ENCODE data around the gene ARL5A.

The ARL5A gene

DNA sequence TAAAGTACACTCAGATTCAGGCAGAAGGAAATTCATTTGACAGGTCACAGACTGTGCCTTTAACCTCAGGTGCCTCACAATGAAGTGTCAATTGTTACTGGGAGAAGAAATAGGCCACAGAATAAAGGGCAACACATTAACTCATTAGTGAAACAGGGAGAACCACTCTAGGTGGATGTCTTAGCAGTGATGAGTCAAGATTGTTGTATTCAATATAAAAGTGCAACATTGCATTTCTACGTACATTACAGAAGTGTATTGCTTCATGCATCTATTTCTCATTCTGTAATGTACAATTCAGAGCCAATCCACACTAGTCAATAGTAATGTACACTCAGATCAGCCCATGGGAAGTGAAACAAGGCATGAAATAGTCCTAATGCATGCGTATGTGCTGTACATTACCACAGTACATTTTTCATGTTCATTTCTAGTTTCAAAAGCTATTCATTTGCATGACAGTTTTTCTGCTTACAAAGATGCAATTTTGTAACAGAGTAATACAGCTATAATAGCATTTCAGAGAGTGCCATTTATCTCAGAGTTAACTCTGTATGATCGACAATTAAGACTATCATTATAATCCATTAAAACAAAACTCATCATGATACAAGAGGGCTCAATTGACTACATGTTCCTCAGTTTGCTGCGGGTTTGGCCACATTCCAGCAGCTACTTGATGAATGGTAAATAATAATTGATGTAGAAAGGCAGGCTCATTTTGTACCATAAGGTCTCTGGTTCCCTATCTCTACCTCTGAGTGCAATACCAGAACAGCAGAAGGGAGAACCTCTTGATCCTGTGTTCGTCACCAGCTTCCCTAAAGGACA is 12.2 kb upstream of the ARL5A start:
- DNase-seq (ENCODE audit: low spot score) = no peak

DNA sequence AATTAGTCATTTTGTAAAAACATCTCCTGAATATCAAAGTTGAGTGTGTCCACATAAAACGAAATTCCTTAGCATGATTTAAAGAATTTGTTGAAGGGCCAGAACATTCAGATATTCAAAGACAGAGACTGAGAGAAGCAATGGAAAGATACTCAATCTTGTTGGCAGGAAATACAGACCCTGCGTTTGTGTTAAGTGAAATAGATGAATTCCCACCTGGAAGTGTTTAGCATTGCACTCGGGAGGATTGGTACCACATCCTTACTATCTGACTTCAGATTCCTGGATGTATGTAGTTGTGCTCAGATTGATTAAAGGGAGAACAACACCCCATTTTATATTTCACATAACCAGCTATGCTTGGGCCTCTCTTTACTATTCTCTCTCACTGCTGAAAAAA is 9.7 kb upstream of the ARL5A start:
- DNase-seq (ENCODE audit: low spot score) = no peak

DNA sequence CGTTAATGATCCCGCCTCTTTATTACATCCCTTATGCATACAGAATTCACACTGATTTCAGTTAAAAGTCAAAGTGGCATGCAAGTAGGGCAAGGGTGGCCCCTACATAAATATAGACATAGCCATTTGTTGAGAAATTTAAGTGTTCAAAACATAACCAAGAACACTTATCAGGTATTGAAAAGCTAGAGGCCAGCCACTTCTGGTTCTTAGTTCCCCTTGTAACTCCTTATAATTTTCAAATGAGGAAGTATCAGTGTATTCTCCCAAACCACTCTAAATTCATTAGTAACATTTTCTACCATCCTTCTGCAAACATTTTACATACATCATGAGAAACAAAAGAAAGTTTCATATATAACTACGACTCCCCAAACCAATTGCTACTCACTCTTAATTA is 5.8 kb upstream of the ARL5A start:
- no peak for DNase-seq (ENCODE audit: low spot score)

DNA sequence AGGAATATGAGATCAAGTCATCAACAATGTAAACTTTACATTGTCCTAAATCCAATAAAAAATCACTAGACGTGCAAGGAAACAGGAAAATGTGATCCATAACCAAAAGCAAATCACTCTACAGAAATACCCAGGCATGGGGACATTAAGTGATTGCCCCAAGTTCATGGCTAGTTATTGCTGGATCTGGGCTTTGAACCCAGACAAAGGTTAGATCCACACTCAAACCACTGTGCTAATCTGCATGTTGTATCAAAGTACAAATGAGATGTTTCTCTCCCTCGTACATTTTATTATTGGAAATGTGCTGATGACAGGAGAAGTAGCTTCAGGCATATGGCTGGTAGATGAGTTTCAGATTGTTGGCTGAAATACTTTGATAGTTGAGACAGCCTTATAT is 2.7 kb upstream of the ARL5A start:
- DNase-seq (ENCODE audit: low spot score) = no peak

GRCh38 chr2:151828890-151829324 is 686 bp upstream of the ARL5A start:
- no peak for DNase-seq (ENCODE audit: low spot score)

- peak; percentile 25 for DNase-seq (ENCODE audit: low spot score)
These were observed 568 bp downstream of the ARL5A start for GRCh38 chr2:151827564-151828142.

GRCh38 chr2:151826737-151827157 is 1.5 kb downstream of the ARL5A start:
- no peak for DNase-seq (ENCODE audit: low spot score)

- no peak for DNase-seq (ENCODE audit: low spot score)
These were observed 3.3 kb downstream of the ARL5A start for GRCh38 chr2:151824886-151825285.

DNA sequence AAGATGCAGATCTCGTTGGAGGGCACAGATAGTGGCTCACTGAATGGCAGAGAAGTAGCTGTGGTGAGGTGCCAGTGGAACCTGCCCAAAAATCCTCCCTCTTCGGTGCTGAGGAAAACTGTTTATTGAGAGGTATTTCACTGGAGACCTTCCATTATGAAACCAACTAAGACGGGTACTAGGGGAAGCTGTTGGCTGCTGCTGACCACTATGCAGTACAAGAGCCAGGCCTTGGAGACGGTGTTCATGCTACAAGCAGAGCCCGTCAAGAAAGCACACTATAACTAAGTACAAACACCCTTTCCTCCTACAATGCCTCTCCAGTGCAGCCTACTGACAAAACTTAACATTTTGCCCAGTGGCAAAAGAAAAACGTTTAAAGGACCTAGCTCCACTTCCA is 4.6 kb downstream of the ARL5A start:
- no peak for DNase-seq (ENCODE audit: low spot score)

GRCh38 chr2:151819920-151820319 is 8.3 kb downstream of the ARL5A start:
- DNase-seq (ENCODE audit: low spot score) = no peak

DNA sequence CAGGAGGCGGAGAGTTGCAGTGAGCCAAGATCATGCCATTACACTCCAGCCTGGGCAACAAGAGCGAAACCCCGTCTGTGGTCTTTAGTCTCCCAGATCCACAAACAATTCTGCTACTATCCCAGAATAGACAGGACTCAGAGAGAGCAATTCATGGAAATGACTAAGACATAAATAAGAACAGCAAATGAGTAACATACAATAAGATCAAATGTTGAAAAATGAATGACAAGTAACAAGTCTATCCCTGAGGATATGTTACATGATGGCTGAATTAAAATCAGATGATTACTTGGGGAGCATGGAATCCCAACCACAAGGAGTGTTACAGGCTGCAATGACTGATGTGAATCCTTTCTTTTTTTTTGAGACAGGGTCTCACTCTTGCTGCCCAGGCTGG is 10.3 kb downstream of the ARL5A start:
- no peak for DNase-seq (ENCODE audit: low spot score)

- DNase-seq (ENCODE audit: low spot score) = no peak
These were observed 11.4 kb downstream of the ARL5A start for GRCh38 chr2:151816843-151817242.

GRCh38 chr2:151815821-151816489 is 12.3 kb downstream of the ARL5A start:
- DNase-seq (ENCODE audit: low spot score) = no peak

DNA sequence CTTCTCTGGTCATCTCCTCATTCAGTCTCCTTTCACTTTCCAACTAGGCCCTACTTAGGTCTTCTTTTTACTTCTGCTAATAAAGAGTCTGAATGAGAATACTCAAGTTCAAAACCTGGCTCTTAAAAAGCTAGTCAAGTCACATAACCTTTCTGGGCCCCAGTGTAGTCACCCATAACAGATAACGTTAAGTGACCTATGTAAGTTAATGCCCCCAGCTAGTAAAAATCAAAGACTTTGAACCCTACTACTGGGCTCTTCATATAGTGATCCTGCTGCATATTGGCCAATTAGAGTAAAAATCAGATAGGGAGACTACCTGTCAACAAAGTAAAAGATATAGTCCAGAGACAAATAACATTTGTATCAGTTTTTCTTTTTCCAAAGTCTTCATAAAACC is 17.7 kb downstream of the ARL5A start:
- DNase-seq (ENCODE audit: low spot score) = no peak

DNA sequence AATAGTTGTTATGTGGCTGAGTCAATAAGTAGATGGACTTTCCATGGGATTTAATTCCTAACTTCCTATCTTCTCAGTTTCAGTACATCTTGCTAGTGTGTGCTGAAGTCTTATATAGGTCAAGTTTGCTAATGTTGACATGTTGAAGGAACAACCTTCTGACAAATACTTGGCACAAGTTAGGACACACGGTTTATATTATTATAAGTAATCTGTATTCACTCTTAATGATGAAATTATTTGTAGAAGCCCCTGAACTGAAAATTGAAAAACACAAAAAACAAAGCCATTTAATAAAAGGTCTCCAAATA is 19.2 kb downstream of the ARL5A start:
- DNase-seq (ENCODE audit: low spot score) = no peak

GRCh38 chr2:151808258-151809072 is 19.8 kb downstream of the ARL5A start:
- DNase-seq (ENCODE audit: low spot score) = no peak

DNA sequence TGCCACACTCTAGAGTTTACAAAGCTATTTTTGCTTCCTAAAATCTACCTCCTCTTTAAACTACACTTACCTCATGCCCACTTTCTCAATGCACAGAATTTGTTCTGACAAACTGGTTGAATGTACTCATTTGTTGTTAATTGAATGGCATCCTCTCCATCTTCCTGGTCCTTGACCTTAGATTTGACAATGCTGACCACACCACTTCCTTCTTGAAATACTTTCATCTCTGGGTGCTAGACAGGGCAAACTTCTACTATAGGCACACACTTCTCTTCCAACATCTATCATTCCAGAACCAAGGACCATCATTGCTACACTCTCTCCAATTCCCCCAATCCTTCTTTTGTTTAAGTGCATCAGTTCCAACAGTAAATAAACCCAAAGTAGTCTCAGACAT is 22.3 kb downstream of the ARL5A start:
- DNase-seq (ENCODE audit: low spot score) = no peak

DNA sequence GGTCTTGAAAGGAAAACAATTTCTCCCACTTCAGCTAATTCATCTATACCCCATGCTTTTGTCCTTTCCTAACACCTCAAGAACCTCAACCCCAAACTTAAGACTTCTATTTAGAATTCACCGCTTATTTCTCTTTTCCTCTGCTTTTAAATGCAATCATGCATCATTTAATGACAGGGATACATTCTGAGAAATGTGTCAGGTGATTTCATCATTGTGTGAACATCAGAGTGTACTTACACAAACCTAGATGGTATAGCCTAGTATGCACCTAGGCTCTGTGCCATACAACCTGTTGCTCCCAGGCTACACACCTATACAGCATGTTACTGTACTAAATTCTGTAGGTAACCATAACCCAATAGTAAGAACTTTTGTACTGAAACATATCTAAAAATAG is 22.9 kb downstream of the ARL5A start:
- no peak for DNase-seq (ENCODE audit: low spot score)

GRCh38 chr2:151803811-151804210 is 24.4 kb downstream of the ARL5A start:
- no peak for DNase-seq (ENCODE audit: low spot score)

GRCh38 chr2:151802315-151802714 is 25.9 kb downstream of the ARL5A start:
- DNase-seq (ENCODE audit: low spot score) = no peak

- no peak for DNase-seq (ENCODE audit: low spot score)
These were observed 28.3 kb downstream of the ARL5A start for GRCh38 chr2:151799886-151800292.

DNA sequence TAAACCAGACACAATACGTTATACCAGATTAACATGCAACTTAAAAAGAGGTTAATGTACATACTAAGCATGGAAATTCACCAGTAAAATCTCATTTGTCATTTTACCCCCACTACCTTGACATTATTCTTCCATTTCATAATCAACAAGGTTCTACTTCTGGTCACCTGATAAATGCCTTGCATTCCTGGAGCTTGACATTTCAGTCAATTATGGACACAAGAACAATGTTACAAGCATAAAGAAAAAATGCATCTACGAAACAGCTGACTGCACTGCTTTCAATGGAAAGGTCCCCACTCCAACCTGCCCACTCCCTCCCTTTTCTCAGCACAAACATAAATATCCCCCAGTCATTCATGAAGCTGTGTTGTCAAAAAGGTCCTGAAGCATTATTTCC is 31.4 kb downstream of the ARL5A start:
- DNase-seq (ENCODE audit: low spot score) = no peak
